Measurements from ENCODE around the gene PLXNB1.

DNA sequence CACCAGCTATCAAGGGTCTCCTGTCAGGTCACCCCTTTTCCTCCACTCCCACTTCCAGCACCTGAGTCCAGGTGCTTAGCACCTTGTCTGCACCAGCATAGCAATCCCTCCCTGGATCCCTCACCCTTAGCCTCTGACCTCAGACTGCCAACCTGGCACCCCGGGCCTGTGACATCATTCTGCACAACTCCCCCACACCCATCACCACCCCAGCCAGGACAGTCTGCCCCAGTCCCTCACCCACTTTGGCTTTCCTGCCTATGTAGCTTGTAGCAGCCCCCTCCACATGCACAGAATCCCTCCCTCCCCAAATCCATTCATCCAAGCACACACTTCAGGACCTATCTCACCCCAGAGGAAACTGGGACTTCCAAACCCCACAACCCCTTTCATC, 819 bp upstream of the PLXNB1 start:
- TF ChIP-seq, protein P1, sequence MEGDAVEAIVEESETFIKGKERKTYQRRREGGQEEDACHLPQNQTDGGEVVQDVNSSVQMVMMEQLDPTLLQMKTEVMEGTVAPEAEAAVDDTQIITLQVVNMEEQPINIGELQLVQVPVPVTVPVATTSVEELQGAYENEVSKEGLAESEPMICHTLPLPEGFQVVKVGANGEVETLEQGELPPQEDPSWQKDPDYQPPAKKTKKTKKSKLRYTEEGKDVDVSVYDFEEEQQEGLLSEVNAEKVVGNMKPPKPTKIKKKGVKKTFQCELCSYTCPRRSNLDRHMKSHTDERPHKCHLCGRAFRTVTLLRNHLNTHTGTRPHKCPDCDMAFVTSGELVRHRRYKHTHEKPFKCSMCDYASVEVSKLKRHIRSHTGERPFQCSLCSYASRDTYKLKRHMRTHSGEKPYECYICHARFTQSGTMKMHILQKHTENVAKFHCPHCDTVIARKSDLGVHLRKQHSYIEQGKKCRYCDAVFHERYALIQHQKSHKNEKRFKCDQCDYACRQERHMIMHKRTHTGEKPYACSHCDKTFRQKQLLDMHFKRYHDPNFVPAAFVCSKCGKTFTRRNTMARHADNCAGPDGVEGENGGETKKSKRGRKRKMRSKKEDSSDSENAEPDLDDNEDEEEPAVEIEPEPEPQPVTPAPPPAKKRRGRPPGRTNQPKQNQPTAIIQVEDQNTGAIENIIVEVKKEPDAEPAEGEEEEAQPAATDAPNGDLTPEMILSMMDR (conservative IDR thresholded peaks at IDR 0.05): no peak
- TF ChIP-seq ZFX (IDR thresholded peaks at IDR 0.05): no peak

All from C4-2B (cell line).